LNCAP (cell line): ENCODE data around the gene TBC1D4.

Source experiments
- TF ChIP-seq, protein P1 (sequence below): fragments of 450-650 bp; IDR thresholded peaks from 2 replicates; pipeline ENCODE4 v1.5.1; 2017; ENCODE audit warnings: mild to moderate bottlenecking

TBC1D4 gene

DNA sequence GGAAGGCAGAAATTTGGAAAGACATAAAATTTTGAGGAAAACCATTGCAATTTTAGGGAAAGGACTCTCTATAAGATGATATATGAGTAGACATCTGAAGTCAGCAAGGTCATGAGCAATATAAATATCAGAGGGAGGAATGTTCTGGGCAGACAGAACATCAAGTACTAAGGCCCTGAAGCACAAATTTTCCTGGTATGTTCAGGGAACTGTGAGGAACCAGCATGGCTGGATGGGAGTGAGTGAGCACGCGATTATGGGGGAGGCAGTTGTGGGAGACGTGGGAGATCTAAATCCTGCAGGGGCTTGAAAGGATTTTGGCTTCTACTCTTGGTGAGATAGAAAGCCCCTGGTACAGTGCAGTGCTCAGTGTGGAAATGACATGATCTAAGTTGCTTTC lies 112.0 kb downstream of the TBC1D4 start:
- TF ChIP-seq, protein P1, sequence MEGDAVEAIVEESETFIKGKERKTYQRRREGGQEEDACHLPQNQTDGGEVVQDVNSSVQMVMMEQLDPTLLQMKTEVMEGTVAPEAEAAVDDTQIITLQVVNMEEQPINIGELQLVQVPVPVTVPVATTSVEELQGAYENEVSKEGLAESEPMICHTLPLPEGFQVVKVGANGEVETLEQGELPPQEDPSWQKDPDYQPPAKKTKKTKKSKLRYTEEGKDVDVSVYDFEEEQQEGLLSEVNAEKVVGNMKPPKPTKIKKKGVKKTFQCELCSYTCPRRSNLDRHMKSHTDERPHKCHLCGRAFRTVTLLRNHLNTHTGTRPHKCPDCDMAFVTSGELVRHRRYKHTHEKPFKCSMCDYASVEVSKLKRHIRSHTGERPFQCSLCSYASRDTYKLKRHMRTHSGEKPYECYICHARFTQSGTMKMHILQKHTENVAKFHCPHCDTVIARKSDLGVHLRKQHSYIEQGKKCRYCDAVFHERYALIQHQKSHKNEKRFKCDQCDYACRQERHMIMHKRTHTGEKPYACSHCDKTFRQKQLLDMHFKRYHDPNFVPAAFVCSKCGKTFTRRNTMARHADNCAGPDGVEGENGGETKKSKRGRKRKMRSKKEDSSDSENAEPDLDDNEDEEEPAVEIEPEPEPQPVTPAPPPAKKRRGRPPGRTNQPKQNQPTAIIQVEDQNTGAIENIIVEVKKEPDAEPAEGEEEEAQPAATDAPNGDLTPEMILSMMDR, result no peak

DNA sequence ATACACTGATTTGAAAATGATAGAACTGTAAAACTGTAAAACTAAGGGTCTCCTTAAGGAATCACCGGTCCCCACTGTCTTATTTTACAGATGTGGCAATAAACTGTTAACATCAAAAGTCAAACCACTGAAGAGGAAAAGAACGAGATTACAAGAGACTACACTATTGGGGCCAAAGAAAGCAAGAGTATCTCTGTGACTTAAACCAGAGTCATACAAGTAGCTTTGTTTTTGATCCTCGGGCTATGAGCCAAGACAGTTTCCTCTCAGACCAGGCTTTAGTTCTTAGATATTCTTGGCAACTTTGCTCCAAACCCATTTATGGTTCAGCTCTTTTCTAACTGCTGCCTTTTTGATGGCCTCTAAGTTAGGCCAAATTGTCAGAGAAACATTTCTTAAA lies 113.8 kb downstream of the TBC1D4 start:
- TF ChIP-seq, protein P1, result no peak

DNA sequence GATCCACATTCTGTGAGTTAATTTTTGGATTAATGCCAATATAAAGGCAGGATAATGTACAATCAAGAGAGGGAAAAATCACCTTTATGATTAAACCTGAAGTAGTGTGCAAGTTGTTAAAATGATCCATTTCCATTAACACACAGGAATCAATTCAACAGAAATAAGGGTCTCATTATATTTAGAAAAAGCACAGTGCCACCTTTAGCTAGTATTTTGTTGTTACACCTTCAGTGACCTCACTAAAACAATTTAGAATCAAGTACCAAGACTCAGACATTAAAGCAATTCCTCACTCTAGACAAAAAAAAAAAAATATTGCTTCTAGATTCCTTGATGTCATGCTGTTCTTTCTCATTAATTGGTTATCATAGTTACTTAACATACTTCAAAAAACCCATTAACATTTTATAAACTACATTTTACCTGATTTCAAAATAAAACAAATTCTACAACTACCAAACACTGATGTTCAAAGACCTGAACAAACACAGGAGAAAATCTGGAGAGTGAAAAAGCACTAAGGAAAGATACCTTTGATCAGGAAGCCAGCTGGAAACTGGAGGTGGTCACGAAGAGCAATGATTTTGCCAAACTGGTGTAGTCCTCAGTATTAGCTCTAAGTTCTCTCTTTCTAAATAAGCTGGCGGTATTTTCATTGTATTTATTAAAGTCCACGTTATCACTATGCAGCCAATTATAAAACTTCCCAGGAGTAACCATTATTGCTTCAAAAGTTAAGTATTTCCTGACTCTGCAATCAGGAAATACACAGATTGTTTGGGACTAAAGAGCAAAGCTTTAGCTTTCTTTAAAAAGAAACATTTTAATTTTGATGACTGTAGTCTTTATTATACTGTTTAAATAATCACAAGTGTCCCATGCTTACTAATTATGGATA lies 115.3 kb downstream of the TBC1D4 start:
- TF ChIP-seq, protein P1, result no peak

DNA sequence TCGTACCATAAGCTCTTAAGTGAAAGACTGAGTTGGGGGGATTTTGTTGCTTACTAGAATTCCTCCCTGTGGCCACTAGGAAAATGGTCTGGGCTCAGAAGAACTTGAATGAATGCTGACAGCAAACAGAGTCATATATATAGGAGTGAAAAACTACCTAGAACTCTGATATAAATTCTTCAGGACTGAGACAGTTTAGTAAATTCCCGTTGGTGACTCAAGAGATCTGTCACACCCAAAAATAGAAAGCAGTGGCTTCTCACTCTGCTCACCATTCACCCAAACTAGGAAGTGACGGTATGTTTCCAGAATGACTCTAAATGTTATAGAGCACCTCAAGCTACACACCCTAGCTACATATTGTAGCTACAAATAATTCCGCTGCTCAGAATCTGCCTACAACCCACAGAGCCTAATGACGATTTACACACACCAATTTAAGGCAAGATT lies 116.2 kb downstream of the TBC1D4 start:
- TF ChIP-seq, protein P1, result no peak

DNA sequence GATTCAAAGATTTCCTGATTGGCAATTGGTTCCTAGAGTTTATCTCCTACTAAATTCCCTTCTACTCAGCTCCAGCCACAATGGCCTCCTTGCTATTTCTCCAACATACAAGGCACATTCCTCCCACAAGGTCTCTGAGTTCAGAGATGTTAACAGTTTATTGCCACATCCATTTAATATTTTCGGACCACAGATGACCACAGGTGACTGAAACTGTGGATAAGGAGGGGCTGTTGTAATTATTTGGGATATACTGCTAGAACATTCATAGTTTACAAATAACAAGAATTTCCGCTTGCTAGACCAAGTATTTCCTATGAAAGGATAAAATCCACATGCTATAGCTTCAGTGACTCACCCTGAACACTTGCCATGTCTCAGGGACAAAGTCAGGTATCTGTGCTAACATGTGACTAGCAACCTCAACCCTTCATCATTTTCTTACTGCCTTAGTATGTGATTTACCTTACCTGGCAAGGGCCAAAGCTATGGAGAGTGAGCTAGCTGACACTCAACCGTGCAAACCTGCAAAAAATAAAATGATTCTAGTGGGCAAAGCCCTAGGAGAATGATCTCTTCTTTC lies 117.7 kb downstream of the TBC1D4 start:
- TF ChIP-seq, protein P1, result no peak

DNA sequence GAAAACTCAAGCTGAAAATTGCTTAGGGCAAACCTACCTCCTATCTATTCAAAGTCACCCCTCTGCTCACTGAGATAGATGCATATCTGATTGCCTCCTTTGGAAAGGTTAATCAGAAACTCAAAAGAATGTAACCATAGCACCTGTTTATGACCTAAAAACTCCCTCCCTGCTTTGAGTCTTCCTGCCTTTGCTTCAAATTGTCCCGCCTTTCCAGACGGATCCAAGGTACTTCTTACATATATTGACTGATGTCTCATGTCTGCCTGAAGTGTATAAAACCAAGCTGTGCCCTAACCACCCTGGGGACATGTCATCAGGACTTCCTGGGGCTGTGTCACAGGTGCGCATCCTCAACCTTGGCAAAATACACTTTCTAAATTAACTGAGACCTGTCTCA lies 118.6 kb downstream of the TBC1D4 start:
- TF ChIP-seq, protein P1, result no peak

DNA sequence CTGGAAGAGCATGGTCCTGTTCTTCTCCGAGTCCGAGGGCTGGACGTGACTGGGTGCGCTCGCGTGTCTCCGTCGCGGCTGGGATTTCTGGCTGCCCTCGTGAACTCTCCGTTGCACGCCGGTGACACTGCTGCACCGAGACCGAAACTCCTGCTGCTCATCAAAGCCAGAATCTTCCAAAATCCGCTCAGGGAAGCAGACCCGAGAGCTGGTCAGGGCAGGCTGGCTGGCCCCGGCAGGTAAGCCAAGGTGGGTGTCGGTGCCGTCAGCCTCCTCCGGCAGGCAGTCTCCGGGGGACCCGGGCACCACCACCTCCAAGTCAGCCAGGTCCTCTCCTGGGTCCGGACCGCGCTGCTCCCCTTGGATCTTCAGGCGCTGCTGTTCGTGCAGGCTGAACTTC lies 119.9 kb downstream of the TBC1D4 start:
- TF ChIP-seq, protein P1, result no peak
